Neural progenitor cell (in vitro differentiated cells): Measurements from ENCODE around the gene TLR4.

Experiments used
- EZH2 ChIP-seq: fragments of 200-600 bp; sonication (generic); IDR thresholded peaks from 2 replicates; pipeline ENCODE4 v1.6.1; 2017; ENCODE audit warnings: antibody characterized with exemption, mild to moderate bottlenecking, moderate library complexity
- EZH2phosphoT487 ChIP-seq: fragments of 200-600 bp; sonication (generic); IDR thresholded peaks from 2 replicates; pipeline ENCODE4 v1.6.1; 2017; ENCODE audit warnings: antibody characterized with exemption
- TF ChIP-seq, protein P1 (sequence below): fragments of 200-600 bp; sonication (generic); IDR thresholded peaks from 2 replicates; pipeline ENCODE4 v1.5.1; 2017; ENCODE audit warnings: antibody characterized with exemption, mild to moderate bottlenecking

DNA sequence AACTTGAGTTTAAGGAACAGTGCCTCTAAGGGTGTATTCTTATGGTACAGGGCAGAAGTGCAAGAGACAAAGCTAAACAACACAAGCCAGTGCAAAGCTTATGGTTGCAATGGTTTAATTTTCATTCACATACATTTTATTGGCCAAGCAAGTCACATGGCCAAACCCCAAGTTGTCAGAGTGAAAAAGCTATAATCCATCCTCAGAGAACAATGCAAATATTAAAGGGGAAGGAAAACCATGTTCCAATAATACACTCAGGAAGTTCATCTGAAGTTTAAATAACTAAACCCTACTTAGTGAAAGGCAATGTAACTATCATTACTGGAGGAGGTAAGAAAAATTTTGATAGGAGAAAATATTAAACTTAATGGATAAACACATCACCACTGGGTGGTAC is 26.6 kb upstream of the TLR4 start:
- TF ChIP-seq, protein P1, sequence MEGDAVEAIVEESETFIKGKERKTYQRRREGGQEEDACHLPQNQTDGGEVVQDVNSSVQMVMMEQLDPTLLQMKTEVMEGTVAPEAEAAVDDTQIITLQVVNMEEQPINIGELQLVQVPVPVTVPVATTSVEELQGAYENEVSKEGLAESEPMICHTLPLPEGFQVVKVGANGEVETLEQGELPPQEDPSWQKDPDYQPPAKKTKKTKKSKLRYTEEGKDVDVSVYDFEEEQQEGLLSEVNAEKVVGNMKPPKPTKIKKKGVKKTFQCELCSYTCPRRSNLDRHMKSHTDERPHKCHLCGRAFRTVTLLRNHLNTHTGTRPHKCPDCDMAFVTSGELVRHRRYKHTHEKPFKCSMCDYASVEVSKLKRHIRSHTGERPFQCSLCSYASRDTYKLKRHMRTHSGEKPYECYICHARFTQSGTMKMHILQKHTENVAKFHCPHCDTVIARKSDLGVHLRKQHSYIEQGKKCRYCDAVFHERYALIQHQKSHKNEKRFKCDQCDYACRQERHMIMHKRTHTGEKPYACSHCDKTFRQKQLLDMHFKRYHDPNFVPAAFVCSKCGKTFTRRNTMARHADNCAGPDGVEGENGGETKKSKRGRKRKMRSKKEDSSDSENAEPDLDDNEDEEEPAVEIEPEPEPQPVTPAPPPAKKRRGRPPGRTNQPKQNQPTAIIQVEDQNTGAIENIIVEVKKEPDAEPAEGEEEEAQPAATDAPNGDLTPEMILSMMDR = no peak
- TF ChIP-seq EZH2phosphoT487 = no peak
- no peak for TF ChIP-seq EZH2
